ENCODE data around the gene EGF. TPM values are rescaled to one million over a fixed set of nuclear protein-coding genes. Genes with fewer than 3 reads are reported as not detected.

EGF gene
- total RNA-seq, 2 experiments from 2014 or later = not detected

DNA sequence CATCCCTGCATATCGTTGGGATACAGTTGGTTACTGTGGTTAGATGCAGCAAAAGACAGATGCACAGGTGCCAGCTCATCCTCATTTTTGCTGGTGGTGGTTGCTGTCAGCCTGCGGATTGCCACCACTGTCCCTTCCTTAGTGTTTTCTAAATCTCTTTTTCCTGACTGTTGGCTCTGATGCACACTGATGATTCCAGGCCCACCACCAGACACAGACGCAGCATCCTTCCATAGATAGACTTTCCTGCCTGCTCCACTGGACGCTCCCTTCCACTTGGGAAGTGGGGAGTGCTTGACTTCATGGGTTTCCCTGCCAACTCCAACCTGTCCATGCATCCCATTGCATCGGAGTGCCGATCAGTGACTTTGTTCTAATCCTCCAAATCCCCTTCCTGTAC is 101.5 kb downstream of the EGF start:
- intact Hi-C loops (cut with micrococcal nuclease; ENCODE audit: unreplicated experiment) = no loop called here
- no peak overlapping the region for H3K27ac ChIP-seq (ENCODE audit: low read depth, low read length, poor library complexity, severe bottlenecking)
- 0 out of 2 replicates have a peak, but pooled peaks cover 3% of the 10 kb centered on the region for H3K9me2 ChIP-seq (ENCODE audit: insufficient read depth, low read length)

GRCh38 chr4:110019153-110019552 is 106.5 kb downstream of the EGF start:
- 0 out of 2 replicates have a peak, but pooled peaks cover 4% of the 10 kb centered on the region for H3K9me3 ChIP-seq (ENCODE audit: low read length)
- ChIA-PET POLR2A (interaction anchor here (0.6 to 1.5 kb wide), 6 partner anchors 10 to 1370 kb away, joined by 3 read pairs; partner anchors contain the start of gene ELOVL6), CTCF (ENCODE audit: unreplicated experiment) (no interaction called here)
- H3K4me1 ChIP-seq (ENCODE audit: insufficient read depth, low read length, poor library complexity, severe bottlenecking) = no peaks in the 10 kb centered on the region
- intact Hi-C loops (cut with micrococcal nuclease; ENCODE audit: unreplicated experiment) = no loop called here
- no peak overlapping the region for H3K4me2 ChIP-seq (ENCODE audit: low read length)
- H3K27ac ChIP-seq (ENCODE audit: low read depth, low read length, poor library complexity, severe bottlenecking) = no peak overlapping the region
- H3K79me2 ChIP-seq (ENCODE audit: insufficient read depth, low read depth, low read length) = no peaks in the 10 kb centered on the region
- no peaks in the 10 kb centered on the region for H4K20me1 ChIP-seq (ENCODE audit: insufficient read depth, low read length)
- no peak for TF ChIP-seq CTCF (conservative IDR thresholded peaks at IDR 0.05; ENCODE audit: low read length)
- TF ChIP-seq EZH2phosphoT487 (IDR thresholded peaks at IDR 0.05; ENCODE audit: borderline replicate concordance, low read depth, low read length) = no peak
- no peak overlapping the region for H2AFZ ChIP-seq (ENCODE audit: low read length)
- no peaks in the 10 kb centered on the region for H3K36me3 ChIP-seq (ENCODE audit: insufficient read depth, low read length)
- no peaks in the 10 kb centered on the region for H3K9me2 ChIP-seq (ENCODE audit: insufficient read depth, low read length)
- H3K4me3 ChIP-seq (ENCODE audit: low read depth, low read length, poor library complexity, severe bottlenecking) = no peak overlapping the region
- BruUV-seq (replicated peaks) = no TSS peak
- no peak for DNase-seq (ENCODE audit: low spot score)

More for the DNA sequence above, 101.5 kb downstream of the EGF start:
- POLR2A ChIA-PET = no interaction called here
- CTCF ChIA-PET (ENCODE audit: unreplicated experiment) = no interaction called here
- Histone ChIP-seq H2AFZ (ENCODE audit: low read length) (no peak overlapping the region), H3K9me3 (ENCODE audit: low read length) (0 out of 2 replicates have a peak, but pooled peaks cover 4% of the 10 kb centered on the region), H4K20me1 (ENCODE audit: insufficient read depth, low read length) (no peaks in the 10 kb centered on the region), H3K4me2 (ENCODE audit: low read length) (no peak overlapping the region), H3K79me2 (ENCODE audit: insufficient read depth, low read depth, low read length) (no peaks in the 10 kb centered on the region), H3K36me3 (ENCODE audit: insufficient read depth, low read length) (no peaks in the 10 kb centered on the region), H3K4me3 (ENCODE audit: low read depth, low read length, poor library complexity, severe bottlenecking) (no peak overlapping the region), H3K4me1 (ENCODE audit: insufficient read depth, low read length, poor library complexity, severe bottlenecking) (no peaks in the 10 kb centered on the region)
- no peak for DNase-seq (ENCODE audit: low spot score)
- no TSS peak for BruUV-seq (replicated peaks)
- TF ChIP-seq CTCF (conservative IDR thresholded peaks at IDR 0.05; ENCODE audit: low read length) (no peak), EZH2phosphoT487 (IDR thresholded peaks at IDR 0.05; ENCODE audit: borderline replicate concordance, low read depth, low read length) (no peak)

GRCh38 chr4:110020139-110020538 is 107.5 kb downstream of the EGF start:
- TF ChIP-seq EZH2phosphoT487 (IDR thresholded peaks at IDR 0.05; ENCODE audit: borderline replicate concordance, low read depth, low read length) = no peak
- no peak for TF ChIP-seq CTCF (conservative IDR thresholded peaks at IDR 0.05; ENCODE audit: low read length)
- POLR2A ChIA-PET = interaction anchor here (0.7 to 1.0 kb wide), 2 partner anchors 528 to 1172 kb away, joined by 3 read pairs; no protein-coding TSS in a partner anchor
- no peak for DNase-seq (ENCODE audit: low spot score)

More at GRCh38 chr4:110020139-110020538, 107.5 kb downstream of the EGF start:
- no peak overlapping the region for H3K27ac ChIP-seq (ENCODE audit: low read depth, low read length, poor library complexity, severe bottlenecking)
- H3K4me2 ChIP-seq (ENCODE audit: low read length) = no peak overlapping the region
- H3K36me3 ChIP-seq (ENCODE audit: insufficient read depth, low read length) = no peaks in the 10 kb centered on the region
- no TSS peak for BruUV-seq (replicated peaks)
- H3K9me2 ChIP-seq (ENCODE audit: insufficient read depth, low read length) = no peaks in the 10 kb centered on the region
- intact Hi-C loops (cut with micrococcal nuclease; ENCODE audit: unreplicated experiment) = no loop called here
- no peak overlapping the region for H3K4me3 ChIP-seq (ENCODE audit: low read depth, low read length, poor library complexity, severe bottlenecking)
- no peaks in the 10 kb centered on the region for H3K79me2 ChIP-seq (ENCODE audit: insufficient read depth, low read depth, low read length)
- H4K20me1 ChIP-seq (ENCODE audit: insufficient read depth, low read length) = no peaks in the 10 kb centered on the region
- H3K9me3 ChIP-seq (ENCODE audit: low read length) = 0 out of 2 replicates have a peak, but pooled peaks cover 4% of the 10 kb centered on the region
- no peak overlapping the region for H2AFZ ChIP-seq (ENCODE audit: low read length)
- CTCF ChIA-PET (ENCODE audit: unreplicated experiment) = no interaction called here
- H3K4me1 ChIP-seq (ENCODE audit: insufficient read depth, low read length, poor library complexity, severe bottlenecking) = no peaks in the 10 kb centered on the region

All from OCI-LY7 (cell line).